DND-41 (cell line): ENCODE results near the gene TAS1R2.

Experiments used
- EZH2 ChIP-seq: IDR thresholded peaks from 3 replicates; pipeline ENCODE4 v1.6.1; 2012; ENCODE audit warnings: borderline replicate concordance, low read depth, mild to moderate bottlenecking, moderate library complexity, low read length, inconsistent platforms; ENCODE audit not compliant: severe bottlenecking
- TF ChIP-seq, protein P1 (sequence below): IDR thresholded peaks from 2 replicates; pipeline ENCODE4 v1.5.1; 2012; ENCODE audit warnings: borderline replicate concordance, low read length, moderate library complexity, mild to moderate bottlenecking; ENCODE audit not compliant: poor library complexity, severe bottlenecking; ENCODE audit errors: extremely low read depth

DNA sequence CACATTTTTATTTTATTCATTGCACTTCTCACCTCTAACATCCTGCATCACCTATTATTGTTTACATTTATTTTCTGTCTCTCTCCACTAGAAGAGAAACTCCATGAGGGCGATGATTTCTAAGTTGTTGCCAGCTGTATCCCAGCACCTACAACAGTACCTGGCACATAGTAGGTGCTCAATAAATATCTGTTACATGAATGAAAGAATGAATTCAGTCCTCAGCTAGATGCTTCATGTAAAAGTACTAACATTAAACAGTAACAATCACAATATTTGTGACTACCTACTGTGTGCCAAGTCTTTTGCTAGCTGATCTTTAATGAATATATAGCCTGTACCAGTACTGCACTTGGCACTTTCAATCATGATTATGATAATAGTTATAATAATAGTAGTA lies 3.0 kb downstream of the TAS1R2 start:
- TF ChIP-seq, protein P1, sequence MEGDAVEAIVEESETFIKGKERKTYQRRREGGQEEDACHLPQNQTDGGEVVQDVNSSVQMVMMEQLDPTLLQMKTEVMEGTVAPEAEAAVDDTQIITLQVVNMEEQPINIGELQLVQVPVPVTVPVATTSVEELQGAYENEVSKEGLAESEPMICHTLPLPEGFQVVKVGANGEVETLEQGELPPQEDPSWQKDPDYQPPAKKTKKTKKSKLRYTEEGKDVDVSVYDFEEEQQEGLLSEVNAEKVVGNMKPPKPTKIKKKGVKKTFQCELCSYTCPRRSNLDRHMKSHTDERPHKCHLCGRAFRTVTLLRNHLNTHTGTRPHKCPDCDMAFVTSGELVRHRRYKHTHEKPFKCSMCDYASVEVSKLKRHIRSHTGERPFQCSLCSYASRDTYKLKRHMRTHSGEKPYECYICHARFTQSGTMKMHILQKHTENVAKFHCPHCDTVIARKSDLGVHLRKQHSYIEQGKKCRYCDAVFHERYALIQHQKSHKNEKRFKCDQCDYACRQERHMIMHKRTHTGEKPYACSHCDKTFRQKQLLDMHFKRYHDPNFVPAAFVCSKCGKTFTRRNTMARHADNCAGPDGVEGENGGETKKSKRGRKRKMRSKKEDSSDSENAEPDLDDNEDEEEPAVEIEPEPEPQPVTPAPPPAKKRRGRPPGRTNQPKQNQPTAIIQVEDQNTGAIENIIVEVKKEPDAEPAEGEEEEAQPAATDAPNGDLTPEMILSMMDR, result no peak
- TF ChIP-seq EZH2, result no peak
